HG03066 (cell line): ENCODE measurements around the gene DOK6.
"Not testable (repeated sequence)": the region's sequence is repeated elsewhere in the genome, so short reads cannot be mapped to it uniquely, and the experiment has no call there.

Experiments used
- ATAC-seq: cut with Tn5 transposase; IDR thresholded peaks from one replicate; pipeline ENCODE4 v1.9.1; 2021; ENCODE audit warnings: low read depth; ENCODE audit not compliant: unreplicated experiment

Gene DOK6

DNA sequence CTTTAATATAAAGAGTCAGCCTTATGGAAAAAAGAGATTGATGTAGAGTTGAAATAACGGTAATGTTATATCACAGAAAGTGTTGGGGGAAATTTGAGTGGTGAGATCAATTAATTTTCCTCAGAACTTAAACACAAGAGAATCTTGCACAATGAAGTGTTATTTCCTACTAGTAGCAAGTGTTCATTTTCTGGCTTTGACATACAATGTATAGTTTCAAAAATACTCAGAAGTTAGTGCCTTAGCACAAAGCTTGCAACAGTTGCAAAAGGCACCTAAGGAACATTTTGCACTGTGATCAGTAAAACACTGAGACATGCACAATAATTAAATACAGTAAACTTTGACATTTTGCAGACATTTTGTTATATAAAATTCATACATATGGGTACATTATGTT is 385.7 kb downstream of the DOK6 start:
- no peak for ATAC-seq

GRCh38 chr18:69787825-69788547 is 387.3 kb downstream of the DOK6 start:
- no peak for ATAC-seq

DNA sequence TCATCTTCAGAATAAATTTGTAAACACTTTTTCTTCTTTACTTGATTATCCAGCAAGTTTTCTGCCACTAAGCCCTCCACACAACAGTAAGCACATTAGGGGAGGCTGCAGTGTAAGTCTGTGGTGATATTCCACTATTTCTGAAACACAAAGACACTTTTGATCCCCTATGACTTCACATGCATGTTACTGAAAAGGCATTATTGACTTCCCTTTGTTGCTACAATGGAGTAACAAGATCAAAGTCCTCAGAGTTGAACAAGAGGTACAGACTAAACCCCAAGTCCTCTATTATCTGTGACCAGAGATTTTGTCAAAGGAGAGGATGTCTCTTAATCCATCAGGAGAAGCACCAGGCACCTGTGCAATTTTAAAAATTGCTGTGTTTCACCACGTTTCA is 389.1 kb downstream of the DOK6 start:
- no peak for ATAC-seq

- no peak for ATAC-seq
These were observed 390.0 kb downstream of the DOK6 start for GRCh38 chr18:69790649-69791048.

GRCh38 chr18:69795791-69796190 is 395.1 kb downstream of the DOK6 start:
- ATAC-seq = no peak

DNA sequence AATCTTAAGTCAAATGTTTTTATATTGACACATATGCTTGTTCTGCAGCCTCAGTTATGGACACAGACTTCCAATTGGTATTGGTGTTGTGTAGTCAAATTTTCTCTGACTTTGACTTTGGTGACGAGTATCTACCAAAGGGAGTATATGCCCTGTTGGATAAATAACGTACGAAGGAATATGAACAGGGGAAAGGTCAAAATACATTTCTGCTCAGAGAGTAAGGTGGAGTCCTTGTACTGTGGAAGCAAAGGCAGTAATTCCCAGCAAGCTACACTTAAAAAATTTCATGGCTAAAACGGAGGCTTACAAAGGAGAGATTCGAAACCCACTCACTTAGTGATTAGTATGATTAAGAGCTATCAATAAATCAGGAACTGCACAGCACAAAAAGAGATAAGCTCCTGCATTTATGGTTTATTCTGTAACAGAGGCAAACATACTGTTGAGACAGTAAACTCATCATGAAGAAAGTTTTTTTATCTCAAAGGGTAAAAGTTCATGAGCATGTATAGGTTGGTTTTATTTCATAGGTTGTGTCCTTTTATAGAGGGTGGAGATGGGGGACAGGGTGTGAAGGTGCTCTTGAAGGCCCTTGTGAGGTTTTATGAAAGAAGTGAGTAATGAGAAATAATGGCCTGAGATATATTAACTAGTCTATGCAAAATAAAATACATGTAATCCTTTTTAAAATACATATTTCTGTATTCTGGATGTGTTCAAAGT is 404.3 kb downstream of the DOK6 start:
- ATAC-seq = no peak

- ATAC-seq = no peak
These were observed 407.7 kb downstream of the DOK6 start for GRCh38 chr18:69808399-69808798.

DNA sequence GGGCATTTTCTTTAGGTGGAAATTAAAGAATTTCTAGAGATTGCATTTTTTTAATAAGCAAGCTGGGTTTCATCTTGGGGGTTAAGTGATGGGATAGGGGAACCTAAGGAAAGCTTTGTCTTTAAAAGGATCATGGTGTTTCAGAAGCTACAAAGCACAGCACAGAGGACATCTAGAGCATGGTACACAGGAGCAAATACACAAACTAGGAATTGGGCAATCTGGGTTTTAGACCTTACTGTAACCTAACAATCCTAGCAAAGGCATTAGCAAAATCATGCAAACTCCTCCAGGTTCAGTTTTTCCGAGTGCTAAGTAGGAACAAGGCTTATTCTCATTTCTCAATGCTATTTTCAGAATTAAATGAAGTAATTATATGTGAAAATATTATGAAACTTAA is 412.9 kb downstream of the DOK6 start:
- no peak for ATAC-seq

DNA sequence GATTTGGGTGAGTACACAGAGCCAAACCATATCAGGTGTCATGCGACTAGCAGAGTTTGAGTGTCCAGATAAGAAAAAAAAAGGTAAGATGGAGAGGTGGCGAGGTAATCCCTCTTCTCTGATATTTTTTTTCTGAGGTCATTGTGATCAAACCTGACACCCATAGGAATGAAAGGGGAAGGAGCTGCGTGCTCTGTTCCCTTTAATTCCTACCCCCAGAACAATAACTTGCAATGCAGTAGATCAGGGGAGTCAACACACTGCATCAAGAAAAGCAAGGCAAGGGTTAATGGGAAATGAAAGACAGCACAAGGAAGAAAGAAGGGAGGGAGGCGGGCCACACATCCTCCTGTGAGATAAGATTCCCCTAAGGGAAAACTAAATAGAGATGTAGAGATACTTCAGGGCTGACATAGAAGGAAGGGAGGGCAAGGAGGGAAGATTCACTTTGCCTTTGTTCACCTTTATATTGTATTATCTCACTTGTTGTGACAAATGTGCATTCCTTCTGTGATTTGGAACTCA is 414.2 kb downstream of the DOK6 start:
- no peak for ATAC-seq

- ATAC-seq = no peak
These were observed 416.8 kb downstream of the DOK6 start for GRCh38 chr18:69817335-69817940.

DNA sequence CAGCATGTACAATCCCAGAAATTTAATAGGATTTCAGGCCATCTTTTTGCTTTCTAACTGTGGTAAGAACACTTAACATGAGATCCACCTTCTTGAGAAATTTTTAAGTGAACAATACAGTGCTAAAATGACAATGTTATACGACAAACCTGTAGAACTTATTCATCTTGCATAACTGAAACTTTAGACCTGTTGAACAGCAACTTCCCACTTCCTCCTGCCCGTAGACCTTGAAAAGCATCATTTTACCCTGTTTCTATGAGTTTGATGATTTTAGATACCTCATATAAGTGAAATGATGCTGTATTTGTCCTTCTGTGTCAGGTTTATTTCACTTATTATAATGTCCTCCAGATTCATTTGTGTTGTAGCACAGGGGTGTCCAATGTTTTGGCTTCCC is 418.8 kb downstream of the DOK6 start:
- no peak for ATAC-seq

- ATAC-seq = no peak
These were observed 419.9 kb downstream of the DOK6 start for GRCh38 chr18:69820538-69820937.

DNA sequence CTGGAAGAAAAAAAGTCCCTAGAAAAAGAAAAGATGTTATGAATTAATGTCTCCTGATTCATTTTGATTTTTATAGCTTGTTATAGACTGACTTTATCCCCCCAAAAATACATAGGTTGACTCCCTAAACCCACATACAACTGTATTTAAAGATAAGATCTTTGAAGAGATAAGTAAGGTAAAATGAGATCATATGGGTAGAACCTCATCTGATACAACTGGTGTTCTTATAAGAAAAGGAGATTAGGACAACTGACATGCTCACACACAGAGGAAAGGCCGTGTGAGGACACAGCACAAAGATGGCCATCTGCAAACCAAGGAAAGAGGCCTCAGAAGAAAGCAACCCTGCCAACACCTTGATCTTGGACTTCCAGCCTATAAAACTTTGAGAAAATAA is 429.5 kb downstream of the DOK6 start:
- ATAC-seq = no peak

- ATAC-seq = not testable (repeated sequence)
These were observed 434.3 kb downstream of the DOK6 start for GRCh38 chr18:69834980-69835379.

DNA sequence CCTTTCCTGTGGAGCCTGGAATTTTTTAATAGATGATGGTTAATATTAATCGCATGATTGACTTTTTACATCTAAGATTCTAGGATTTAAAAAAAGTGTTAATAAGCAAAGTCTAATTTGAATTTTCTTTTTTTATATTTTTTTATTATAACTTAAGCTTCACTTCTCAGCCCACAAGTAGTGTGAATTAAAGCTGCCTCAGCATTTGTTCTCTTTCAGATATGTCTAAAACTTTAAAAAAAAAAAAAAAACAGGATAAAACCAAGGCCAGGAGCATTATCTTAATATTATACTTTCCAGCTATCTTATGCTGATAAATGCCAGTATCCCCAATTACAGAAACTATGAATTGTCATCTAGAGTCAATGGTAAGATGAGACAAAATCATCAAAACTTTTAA is 437.3 kb downstream of the DOK6 start:
- no peak for ATAC-seq

DNA sequence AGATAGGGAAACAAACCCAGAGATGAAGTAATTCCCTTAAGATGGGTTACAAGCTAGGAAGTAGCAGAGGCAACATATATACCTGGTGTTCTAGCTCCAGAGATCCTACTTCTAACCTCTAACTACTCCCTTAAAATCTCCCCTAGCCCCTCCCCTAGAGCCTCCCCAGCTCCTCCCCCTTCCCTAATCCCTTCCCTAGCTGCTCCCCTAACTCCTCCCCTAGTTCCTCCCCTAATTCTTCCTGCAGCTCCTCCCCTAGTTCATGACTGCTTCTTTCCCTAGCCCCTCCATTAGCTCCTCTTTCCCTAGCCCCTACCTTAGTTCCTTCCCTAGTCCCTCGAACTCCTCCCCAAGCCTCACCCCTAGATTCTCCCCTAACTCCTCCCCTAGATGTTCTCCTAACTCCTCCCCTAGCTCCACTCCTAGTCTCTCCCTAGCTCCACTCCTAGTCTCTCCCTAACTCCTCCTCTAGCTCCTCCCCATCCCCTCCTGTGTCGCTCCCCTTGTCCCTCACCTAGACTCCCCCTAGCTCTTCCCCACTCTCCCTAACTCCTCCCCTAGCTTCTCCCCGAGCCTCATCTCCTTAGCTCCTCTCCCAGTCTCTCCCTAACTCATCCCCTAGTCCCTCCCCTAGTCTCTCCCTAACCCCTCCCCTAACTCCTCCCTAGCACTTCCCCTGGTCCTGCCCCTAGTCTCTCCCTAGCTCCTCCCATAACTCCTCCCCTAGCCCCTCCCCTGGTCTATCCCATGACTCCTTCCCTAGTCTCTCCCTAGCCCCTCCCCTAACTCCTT is 438.1 kb downstream of the DOK6 start:
- ATAC-seq = no peak

GRCh38 chr18:69839497-69839896 is 438.8 kb downstream of the DOK6 start:
- no peak for ATAC-seq

DNA sequence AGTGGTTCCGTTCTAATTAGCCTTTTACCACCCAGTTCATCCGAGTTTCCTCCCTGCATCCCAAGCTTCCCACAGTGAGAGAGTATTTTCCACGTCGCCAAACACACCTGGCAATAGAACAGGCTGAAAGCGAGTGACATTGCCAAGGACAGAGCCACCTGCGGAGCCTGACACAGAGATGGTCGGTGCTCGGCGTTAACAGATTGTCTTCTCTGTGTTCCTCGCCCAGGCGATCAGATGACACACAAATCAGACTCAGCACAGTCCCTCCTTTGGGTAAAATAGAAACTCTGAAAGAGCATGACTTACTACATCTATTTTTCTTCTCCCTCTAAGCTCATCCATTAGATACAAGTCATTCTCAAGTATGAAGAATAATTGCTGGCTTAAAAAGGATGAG is 439.3 kb downstream of the DOK6 start:
- no peak for ATAC-seq

DNA sequence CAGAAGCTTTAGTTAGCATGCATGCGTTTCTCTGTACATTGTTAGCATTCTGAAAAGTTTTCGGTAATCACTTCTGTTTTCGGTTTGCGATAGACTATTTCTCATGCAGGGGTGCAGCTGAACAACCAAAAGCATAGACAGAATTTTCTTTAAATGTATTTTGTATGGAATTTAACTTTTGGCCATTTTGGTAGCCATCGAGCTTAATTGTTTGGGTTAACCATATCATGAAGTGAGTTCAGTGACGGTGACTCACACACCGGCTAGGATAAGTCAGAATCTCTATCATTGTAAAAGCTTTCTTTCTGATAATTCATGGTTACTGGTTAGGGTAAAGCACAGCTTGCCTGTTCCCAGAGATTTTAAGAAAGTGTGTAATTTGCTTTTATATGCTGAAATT is 439.8 kb downstream of the DOK6 start:
- ATAC-seq = no peak

GRCh38 chr18:69841117-69841516 is 440.4 kb downstream of the DOK6 start:
- no peak for ATAC-seq

DNA sequence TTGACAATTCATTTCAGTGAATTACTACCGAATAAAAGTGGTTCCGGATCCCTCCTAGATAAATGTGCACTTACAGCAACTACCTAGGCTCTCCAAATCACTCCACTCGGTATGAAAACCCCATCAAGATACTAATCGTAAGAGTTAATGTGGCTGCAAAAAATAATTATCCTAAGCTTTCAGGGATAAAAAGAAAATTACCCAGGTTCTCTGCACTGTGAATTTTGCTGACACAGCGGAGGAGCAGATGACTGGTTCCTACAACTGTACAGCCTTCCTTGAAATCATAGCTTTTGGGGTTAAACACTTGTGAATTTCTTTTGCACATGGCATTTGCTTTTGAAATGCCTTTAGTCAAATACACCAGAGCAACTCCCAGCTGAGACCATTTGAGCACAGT is 442.3 kb downstream of the DOK6 start:
- ATAC-seq = no peak
